Mesodermal cell (in vitro differentiated cells): ENCODE results near the gene ZNF275.

Experiments used
- H3K27ac ChIP-seq: 2 replicates; pipeline ENCODE4 v1.7.0; 2013; ENCODE audit warnings: mild to moderate bottlenecking, low read depth, low read length, moderate library complexity; ENCODE audit not compliant: severe bottlenecking
- H3K36me3 ChIP-seq: 2 replicates; pipeline ENCODE4 v1.7.1; 2013; ENCODE audit warnings: mild to moderate bottlenecking, low read length, moderate library complexity; ENCODE audit not compliant: control insufficient read depth, insufficient read depth
- H3K4me1 ChIP-seq: one replicate; pipeline ENCODE4 v1.7.1; 2013; ENCODE audit warnings: mild to moderate bottlenecking, low read length; ENCODE audit not compliant: insufficient read depth, control insufficient read depth, poor library complexity, severe bottlenecking
- H3K4me3 ChIP-seq: 2 replicates; pipeline ENCODE4 v1.7.0; 2013; ENCODE audit warnings: low read length, control low read depth, mild to moderate bottlenecking; ENCODE audit not compliant: insufficient read depth, poor library complexity, severe bottlenecking; ENCODE audit errors: extremely low read depth
- H3K9me3 ChIP-seq: 2 replicates; pipeline ENCODE4 v1.7.1; 2013; ENCODE audit warnings: mild to moderate bottlenecking, low read length, moderate library complexity; ENCODE audit not compliant: control insufficient read depth
- WGBS, 2 experiments: methylation state at CpG; one replicate each; pipeline ENCODE4 v1.1.5; 2013; ENCODE audit warnings: missing lambda C conversion rate in 2 of 2; ENCODE audit not compliant: insufficient coverage in 2 of 2; 5-methylcytosine and 5-hydroxymethylcytosine counted together

Gene ZNF275

DNA sequence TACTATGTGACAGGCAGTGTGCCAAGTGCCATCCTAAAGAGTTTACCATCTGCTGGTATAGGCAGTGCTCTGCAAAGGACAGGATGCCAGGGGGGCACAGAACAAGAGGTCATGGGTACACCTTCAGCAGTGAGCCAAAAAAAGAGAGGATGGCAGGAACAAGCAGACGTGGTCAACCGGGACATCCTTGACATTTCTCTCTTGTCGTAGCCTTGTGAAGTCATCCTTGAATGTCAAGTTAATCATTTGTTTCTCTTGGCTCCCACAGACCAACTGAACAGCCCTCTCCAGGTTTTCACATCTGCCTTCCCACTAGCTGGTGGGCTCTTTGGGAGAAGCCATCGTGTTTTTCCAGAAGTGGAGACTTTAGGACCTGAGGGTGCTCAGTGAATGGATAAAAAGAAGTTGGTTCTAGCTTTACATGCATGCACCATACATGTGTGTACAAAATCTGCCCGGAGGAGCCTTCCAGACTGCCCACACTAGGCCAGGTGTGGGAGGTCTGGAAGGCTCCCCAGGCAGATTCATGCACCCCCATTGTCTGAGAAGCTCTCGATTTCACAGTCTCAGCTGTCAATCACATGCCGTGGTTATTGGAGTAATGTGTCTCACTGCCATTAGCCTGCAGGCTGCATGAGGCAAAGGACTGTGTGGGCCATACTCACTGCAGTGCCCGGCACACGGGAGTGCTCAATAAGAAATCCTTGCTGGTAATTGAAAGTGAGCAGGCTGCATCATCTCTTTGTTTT, 28.8 kb upstream of the ZNF275 start:
- H3K36me3 ChIP-seq = no peaks in the 10 kb centered on the region
- 84 to 95% methylated on average over 3 to 4 of the region's 9 CpGs for WGBS, 2 experiments
- no peaks in the 10 kb centered on the region for H3K9me3 ChIP-seq
- peaks cover 4% of the 10 kb centered on the region for H3K4me1 ChIP-seq
- H3K27ac ChIP-seq = no peak overlapping the region
- H3K4me3 ChIP-seq = no peak overlapping the region

- Histone ChIP-seq H3K36me3 (no peaks in the 10 kb centered on the region), H3K9me3 (no peaks in the 10 kb centered on the region), H3K4me1 (peaks cover 4% of the 10 kb centered on the region), H3K27ac (no peak overlapping the region), H3K4me3 (no peak overlapping the region)
- no CpG with 5 or more reads among the region's 3 CpGs for WGBS, 2 experiments
Observed at GRCh38 chrX:153305972-153306371, 28.0 kb upstream of the ZNF275 start.

DNA sequence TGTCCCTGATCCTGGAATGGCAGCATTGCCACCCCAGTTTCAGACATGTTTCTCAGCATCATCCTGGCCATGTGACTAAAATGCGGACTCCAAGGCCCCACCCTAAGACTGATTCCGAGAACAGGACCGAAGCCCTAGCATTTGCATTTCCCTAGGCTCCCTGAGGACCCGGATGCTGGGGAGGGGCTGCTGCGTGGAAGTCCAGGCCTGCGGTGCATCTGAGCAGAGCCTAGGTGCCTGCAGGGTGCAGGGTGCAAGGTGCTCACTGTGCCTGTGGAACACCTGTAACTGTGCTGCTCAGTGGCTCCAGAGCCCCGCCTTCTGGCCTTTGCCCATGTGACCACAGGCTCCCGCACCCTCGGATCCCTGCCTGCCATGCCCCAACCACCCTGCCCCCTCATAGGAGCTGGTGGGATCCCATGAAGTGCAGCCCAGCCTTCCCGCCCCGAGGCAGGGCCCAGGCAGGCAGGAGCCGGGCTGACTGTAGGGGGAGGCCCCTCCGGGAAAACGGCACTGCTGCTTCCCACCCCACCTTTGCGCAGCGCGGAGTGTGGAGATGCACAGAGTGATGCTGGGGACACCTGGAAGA, 27.3 kb upstream of the ZNF275 start:
- H3K4me3 ChIP-seq = no peak overlapping the region
- H3K4me1 ChIP-seq = peaks cover 4% of the 10 kb centered on the region
- no peak overlapping the region for H3K27ac ChIP-seq
- no peaks in the 10 kb centered on the region for H3K9me3 ChIP-seq
- no peaks in the 10 kb centered on the region for H3K36me3 ChIP-seq
- 83 to 92% methylated on average over 5 to 9 of the region's 17 CpGs for WGBS, 2 experiments

DNA sequence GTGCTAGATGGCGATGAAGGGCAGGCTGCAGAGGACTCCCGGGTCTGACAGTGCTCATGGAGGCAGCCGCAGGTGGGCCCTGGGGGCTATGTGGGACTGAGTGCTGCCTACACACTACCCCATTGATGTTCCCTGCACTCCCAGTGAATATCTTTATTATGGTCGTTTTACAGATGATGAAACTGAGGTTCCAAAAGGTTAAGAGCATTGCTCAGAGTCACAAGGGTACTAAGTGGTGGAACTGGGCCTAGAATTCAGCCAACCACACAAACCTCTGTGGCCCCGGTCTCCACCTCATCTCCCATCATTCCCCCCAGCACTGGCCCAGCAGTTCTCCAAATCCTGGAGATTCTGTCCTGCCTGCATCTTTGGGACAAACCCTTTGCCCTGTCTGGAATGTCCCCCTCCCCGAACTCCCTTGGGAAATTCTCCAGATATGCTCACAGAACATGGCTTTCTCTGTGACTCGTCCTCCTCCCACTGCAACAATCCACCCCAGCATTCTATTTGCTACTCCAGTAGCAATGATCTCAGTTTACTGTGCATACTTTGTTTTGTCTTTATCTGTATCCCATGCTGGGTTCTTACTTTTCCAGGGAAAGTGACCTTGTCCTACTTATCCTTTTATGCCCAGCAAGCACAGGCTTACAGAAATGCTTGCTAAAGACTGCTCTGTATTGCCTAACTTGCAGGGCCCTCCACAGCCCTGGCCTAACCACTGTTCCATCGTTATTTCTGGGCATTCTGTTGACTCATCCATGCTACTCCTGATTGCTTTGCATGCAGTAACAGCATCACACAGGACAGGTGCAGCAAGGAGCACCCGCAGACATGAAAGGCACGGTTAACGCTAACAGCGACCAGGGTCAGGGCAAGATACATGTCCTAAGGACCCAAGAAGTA, 26.4 kb upstream of the ZNF275 start:
- Histone ChIP-seq H3K4me1 (peaks cover 4% of the 10 kb centered on the region), H3K9me3 (no peaks in the 10 kb centered on the region)
- WGBS, 2 experiments = 73 to 93% methylated on average over 3 to 7 of the region's 12 CpGs

GRCh38 chrX:153310901-153311300, 23.1 kb upstream of the ZNF275 start:
- Histone ChIP-seq H3K27ac (no peak overlapping the region), H3K9me3 (no peaks in the 10 kb centered on the region), H3K4me3 (no peak overlapping the region), H3K36me3 (no peaks in the 10 kb centered on the region), H3K4me1 (peaks cover 4% of the 10 kb centered on the region)
- WGBS, 2 experiments = 89 to 96% methylated on average over 3 to 7 of the region's 9 CpGs

More for the DNA sequence above, 26.4 kb upstream of the ZNF275 start:
- H3K27ac ChIP-seq = no peak overlapping the region
- no peaks in the 10 kb centered on the region for H3K36me3 ChIP-seq
- H3K4me3 ChIP-seq = no peak overlapping the region

DNA sequence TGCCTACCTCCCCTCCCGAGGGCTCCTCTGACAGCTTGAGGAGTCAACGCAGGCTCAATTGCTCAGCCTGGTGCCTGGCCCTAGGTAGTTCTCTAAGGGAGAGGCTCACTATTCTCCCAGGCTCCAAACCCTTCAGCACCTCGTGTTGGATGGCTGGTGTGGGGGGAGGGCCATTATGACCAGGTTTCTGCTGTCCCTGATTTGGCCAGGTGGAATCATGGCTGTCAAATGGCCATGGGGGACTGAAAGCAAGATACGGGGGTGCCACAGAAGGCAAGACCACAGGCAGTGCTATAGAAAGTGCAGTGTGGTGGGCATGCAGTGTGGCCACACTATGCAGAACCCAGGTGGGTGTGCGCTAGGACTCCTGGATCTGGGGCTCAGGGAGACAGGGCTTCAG, 21.9 kb upstream of the ZNF275 start:
- WGBS, 2 experiments = 89 to 100% methylated on average over 2 to 3 of the region's 5 CpGs
- H3K4me1 ChIP-seq = peaks cover 4% of the 10 kb centered on the region
- H3K4me3 ChIP-seq = no peak overlapping the region

DNA sequence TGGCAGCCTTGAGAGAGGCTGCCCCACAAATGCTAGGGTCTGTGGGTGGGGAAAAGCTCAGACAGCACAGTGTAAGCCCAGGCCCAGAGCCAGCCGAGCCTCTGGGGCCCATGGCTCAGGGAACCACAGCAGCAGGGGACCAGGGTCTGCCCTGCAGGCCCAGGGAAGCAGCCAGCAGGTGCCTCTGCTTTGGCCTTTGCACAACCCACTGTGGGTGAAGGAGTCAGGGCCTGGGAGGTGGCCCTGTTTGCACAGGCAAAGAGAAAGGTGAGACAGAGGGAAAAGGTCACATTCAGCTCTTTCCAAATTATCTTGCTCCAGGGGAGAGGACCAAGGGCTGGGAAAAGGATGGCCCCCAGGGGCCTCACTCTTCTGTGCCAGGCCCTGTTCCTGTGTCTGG, 21.1 kb upstream of the ZNF275 start:
- Histone ChIP-seq H3K4me3 (no peak overlapping the region), H3K27ac (no peak overlapping the region), H3K4me1 (peaks cover 2% of the 10 kb centered on the region), H3K9me3 (no peaks in the 10 kb centered on the region), H3K36me3 (no peaks in the 10 kb centered on the region)
- 83% methylated on average over 1 of the region's 1 CpG; no CpG with 5 or more reads in 1 of the 2 experiments for WGBS, 2 experiments

More for the DNA sequence above, 21.9 kb upstream of the ZNF275 start:
- Histone ChIP-seq H3K36me3 (no peaks in the 10 kb centered on the region), H3K9me3 (no peaks in the 10 kb centered on the region), H3K27ac (no peak overlapping the region)

- H3K9me3 ChIP-seq = no peaks in the 10 kb centered on the region
- no peak overlapping the region for H3K4me3 ChIP-seq
- H3K4me1 ChIP-seq = peaks cover 2% of the 10 kb centered on the region
- H3K27ac ChIP-seq = no peak overlapping the region
- H3K36me3 ChIP-seq = no peaks in the 10 kb centered on the region
- 100% methylated on average over 1 to 2 of the region's 8 CpGs for WGBS, 2 experiments
Observed at GRCh38 chrX:153317306-153317705, 16.6 kb upstream of the ZNF275 start.

- 96 to 100% methylated on average over 4 to 5 of the region's 20 CpGs for WGBS, 2 experiments
- no peak overlapping the region for H3K4me3 ChIP-seq
- H3K9me3 ChIP-seq = no peaks in the 10 kb centered on the region
- no peak overlapping the region for H3K27ac ChIP-seq
- H3K36me3 ChIP-seq = no peaks in the 10 kb centered on the region
- H3K4me1 ChIP-seq = peaks cover 2% of the 10 kb centered on the region
Observed at GRCh38 chrX:153317996-153318722, 15.8 kb upstream of the ZNF275 start.

DNA sequence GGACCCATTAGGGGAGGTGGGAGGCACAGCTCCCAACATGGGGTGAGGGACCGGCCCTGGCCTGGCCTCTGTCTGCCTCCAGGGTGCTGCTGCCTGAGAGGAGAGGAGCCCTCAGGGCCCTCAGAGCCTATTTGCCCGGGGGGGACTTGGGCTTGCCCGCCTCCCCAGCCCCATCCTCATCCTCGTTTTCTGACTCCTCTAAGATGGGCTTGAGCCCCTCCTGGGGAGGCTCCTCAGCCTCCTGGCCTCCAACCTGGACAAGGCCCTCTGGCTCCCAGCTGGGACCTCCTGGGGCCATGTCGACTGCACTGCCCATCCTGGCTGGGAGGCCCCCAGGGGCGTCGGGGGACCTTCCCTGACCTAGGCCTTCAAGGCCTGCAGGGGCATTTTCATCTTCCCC, 15.1 kb upstream of the ZNF275 start:
- H3K27ac ChIP-seq = no peak overlapping the region
- WGBS, 2 experiments = 89% methylated on average over 3 of the region's 7 CpGs; no CpG with 5 or more reads in 1 of the 2 experiments

More for the DNA sequence above, 15.1 kb upstream of the ZNF275 start:
- H3K36me3 ChIP-seq = no peaks in the 10 kb centered on the region
- no peaks in the 10 kb centered on the region for H3K9me3 ChIP-seq
- H3K4me1 ChIP-seq = peaks cover 2% of the 10 kb centered on the region
- H3K4me3 ChIP-seq = no peak overlapping the region
